Measurements from ENCODE around the gene INHBA.

DNA sequence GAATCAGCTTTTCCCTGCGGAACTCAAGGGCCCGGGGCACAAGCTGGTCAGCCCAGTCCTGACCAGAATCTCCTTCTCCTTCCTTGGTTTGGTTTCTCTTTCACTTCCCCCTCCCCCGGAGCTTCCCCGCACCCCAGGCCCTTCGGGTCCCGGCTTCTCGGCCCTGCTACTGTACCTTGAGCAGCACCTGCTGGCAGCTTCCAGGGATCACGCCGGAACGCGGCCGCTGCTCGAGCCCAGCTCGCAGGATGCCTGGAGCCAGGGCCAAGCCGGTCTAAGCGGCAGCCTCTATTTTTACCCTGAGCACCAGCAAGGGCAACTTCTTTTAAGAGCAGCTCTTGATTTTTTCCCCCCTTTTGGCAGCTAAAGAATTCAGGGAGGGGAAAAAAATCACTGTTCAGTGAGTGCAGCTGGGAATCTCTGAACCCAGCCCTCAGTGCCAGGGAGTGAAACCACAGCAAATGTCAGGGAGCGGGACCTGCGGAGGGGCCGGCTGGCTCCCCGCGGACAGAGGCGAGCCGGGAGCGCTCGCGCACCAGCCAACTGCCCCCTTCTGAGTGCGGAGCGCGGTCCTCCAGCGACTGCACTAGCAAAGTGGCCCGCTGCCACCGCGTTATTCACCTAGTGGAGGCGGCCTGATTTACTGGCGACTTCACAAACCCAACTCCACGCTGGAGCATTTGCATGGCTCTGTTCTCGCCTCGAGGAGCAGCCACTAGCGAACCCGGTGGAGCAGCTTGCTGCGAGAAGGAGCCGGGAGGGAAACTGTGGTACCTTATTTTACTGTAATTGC, 2.4 kb upstream of the INHBA start:
- peak; percentile 50 to 75 (median 64) for TF ChIP-seq CTCF (IDR thresholded peaks at IDR 0.05)
- TF ChIP-seq POLR2A (IDR thresholded peaks at IDR 0.05) = no peak
